ENCODE results near the gene CENPO. TPM values are rescaled to one million over a fixed set of nuclear protein-coding genes. Genes with fewer than 3 reads are reported as not detected.
"Not testable (repeated sequence)": the region's sequence is repeated elsewhere in the genome, so short reads cannot be mapped to it uniquely, and the experiment has no call there.

The CENPO gene
- total and polyA plus RNA-seq, 2 experiments from 2014 or later: 6.1 to 16.1 TPM

DNA sequence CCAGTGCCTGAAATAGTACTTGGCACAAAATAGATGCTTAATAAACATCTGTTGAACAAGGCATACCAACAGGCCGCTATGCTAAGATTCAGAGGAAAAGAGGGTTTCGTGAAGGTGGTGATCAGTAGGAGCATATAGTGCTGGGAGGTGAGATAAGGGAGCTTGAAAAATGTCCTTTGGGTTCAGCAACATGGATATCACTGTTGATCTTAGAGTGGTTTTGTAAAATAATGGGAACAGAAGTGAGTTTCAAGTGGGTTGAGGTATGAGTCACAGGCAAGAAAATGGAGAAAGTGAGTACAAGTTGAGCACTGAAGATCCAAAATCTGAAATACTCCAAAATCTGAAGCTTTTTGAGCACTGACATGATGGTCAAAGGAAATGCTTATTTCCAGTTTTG lies 4.4 kb downstream of the CENPO start:
- Histone ChIP-seq H3K27ac (no peak overlapping the region), H3K27me3 (no peaks in the 10 kb centered on the region), H3K4me3 (no peak overlapping the region), H3K36me3 (no peaks in the 10 kb centered on the region), H3K4me1 (ENCODE audit: low read depth) (no peaks in the 10 kb centered on the region), H3K9me3 (ENCODE audit: low read depth) (no peaks in the 10 kb centered on the region)
- TF ChIP-seq CTCF (IDR thresholded peaks at IDR 0.05; ENCODE audit: low read depth, low read length): no peak
- no peak for DNase-seq (ENCODE audit: low read depth in 1 of 2, low spot score in 1 of 2)

DNA sequence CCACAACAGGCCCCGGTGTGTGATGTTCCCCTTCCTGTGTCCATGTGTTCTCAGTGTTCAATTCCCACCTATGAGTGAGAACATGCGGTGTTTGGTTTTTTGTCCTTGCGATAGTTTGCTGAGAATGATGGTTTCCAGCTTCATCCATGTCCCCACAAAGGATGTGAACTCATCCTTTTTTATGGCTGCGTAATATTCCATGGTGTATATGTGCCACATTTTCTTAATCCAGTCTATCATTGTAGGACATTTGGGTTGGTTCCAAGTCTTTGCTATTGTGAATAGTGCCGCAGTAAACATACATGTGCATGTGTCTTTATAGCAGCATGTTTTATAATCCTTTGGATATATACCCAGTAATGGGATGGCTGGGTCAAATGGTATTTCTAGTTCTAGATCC lies 7.3 kb downstream of the CENPO start:
- H3K4me3 ChIP-seq; H3K9me3 ChIP-seq (ENCODE audit: low read depth); H3K27me3 ChIP-seq; H3K27ac ChIP-seq; H3K36me3 ChIP-seq; DNase-seq (ENCODE audit: low read depth in 1 of 2, low spot score in 1 of 2); H3K4me1 ChIP-seq (ENCODE audit: low read depth): not testable (repeated sequence)

DNA sequence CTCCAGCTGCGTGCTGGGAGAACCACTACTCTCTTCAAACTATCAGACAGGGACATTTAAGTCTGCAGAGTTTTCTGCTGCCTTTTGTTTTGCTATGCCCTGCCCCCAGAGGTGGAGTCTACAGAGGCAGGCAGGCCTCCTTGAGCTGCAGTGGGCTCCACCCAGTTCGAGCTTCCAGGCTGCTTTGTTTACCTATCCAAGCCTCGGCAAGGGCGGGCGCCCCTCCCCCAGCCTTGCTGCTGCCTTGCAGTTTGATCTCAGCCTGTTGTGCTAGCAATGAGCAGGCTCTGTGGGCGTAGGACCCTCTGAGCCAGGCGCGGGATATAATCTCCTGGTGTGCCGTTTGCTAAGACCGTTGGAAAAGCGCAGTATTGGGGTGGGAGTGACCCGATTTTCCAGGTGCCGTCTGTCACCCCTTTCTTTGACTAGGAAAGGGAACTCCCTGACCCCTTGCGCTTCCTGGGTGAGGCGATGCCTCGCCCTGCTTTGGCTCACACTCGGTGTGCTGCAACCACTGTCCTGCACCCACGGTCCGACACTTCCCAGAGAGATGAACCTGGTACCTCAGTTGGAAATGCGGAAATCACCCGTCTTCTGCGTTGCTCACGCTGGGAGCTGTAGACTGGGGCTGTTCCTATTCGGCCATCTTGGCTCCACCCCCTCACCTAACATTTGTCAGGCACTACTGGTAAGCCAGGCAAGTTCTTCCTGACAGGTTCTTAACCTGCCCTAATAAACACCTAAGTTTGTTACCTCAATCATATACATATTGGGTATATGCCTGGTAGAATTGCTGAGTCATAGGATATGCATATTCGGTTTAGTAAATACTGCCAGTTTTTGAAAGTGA lies 12.8 kb downstream of the CENPO start:
- H3K4me3 ChIP-seq; H3K9me3 ChIP-seq (ENCODE audit: low read depth); DNase-seq (ENCODE audit: low read depth in 1 of 2, low spot score in 1 of 2); H3K4me1 ChIP-seq (ENCODE audit: low read depth); H3K27me3 ChIP-seq; H3K27ac ChIP-seq; H3K36me3 ChIP-seq: not testable (repeated sequence)

- Histone ChIP-seq H3K27ac (no peak overlapping the region), H3K27me3 (no peaks in the 10 kb centered on the region), H3K9me3 (ENCODE audit: low read depth) (no peaks in the 10 kb centered on the region), H3K4me1 (ENCODE audit: low read depth) (no peaks in the 10 kb centered on the region), H3K36me3 (no peaks in the 10 kb centered on the region), H3K4me3 (no peak overlapping the region)
- TF ChIP-seq CTCF (IDR thresholded peaks at IDR 0.05; ENCODE audit: low read depth, low read length): no peak
- DNase-seq (ENCODE audit: low read depth in 1 of 2, low spot score in 1 of 2): no peak
These were observed 13.4 kb downstream of the CENPO start for GRCh38 chr2:24806661-24807036.

- no peaks in the 10 kb centered on the region for H3K36me3 ChIP-seq
- no peak for DNase-seq (ENCODE audit: low read depth in 1 of 2, low spot score in 1 of 2)
- H3K27me3 ChIP-seq: no peaks in the 10 kb centered on the region
- no peaks in the 10 kb centered on the region for H3K9me3 ChIP-seq (ENCODE audit: low read depth)
- peaks cover 6% of the 10 kb centered on the region for H3K4me1 ChIP-seq (ENCODE audit: low read depth)
- no peak overlapping the region for H3K27ac ChIP-seq
- no peak for TF ChIP-seq CTCF (IDR thresholded peaks at IDR 0.05; ENCODE audit: low read depth, low read length)
- H3K4me3 ChIP-seq: no peak overlapping the region
These were observed 16.2 kb downstream of the CENPO start for GRCh38 chr2:24809316-24810007.

DNA sequence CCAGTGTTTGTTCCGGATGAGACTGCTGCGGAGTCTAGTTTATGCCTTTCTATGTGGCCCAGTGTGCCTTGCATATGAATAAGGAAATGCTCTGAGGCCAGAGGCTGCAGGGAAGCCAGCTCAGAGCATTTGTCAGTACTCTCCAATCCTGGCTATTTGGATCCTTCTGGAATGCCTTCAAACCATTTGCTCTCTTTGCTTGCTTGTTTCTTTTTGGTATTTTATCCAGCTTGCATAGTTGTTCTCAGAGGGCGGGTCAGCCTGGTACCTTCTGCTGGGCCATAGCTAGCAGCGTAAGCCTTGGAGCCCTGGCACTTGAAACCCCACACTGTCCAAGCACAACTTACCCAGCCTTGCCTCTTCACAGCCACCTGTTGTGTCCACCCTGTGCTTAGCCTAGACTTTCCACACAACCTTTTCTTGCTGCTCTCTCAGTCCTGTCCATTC lies 20.5 kb downstream of the CENPO start:
- no peak overlapping the region for H3K4me3 ChIP-seq
- no peaks in the 10 kb centered on the region for H3K9me3 ChIP-seq (ENCODE audit: low read depth)
- no peak for TF ChIP-seq CTCF (IDR thresholded peaks at IDR 0.05; ENCODE audit: low read depth, low read length)
- no peaks in the 10 kb centered on the region for H3K27me3 ChIP-seq
- H3K27ac ChIP-seq: no peak overlapping the region
- no peak for DNase-seq (ENCODE audit: low read depth in 1 of 2, low spot score in 1 of 2)
- H3K36me3 ChIP-seq: no peaks in the 10 kb centered on the region
- H3K4me1 ChIP-seq (ENCODE audit: low read depth): peaks cover 12% of the 10 kb centered on the region

Measured in cardiac muscle cell (in vitro differentiated cells and primary cell).